ENCODE results near the gene PIK3R3. TPM values are rescaled to one million over a fixed set of nuclear protein-coding genes. Genes with fewer than 3 reads are reported as not detected.

Gene PIK3R3
- total and polyA plus RNA-seq, 9 of the 15 experiments (the other 6 are each of a cell fraction or from before 2014, with no cell fraction given), result 1.4 to 7.7 (median 4.6) TPM

GRCh38 chr1:46160212-46160611, 27.8 kb upstream of the PIK3R3 start (continued):
- TF ChIP-seq MBD1 (CRISPR knock-in tag; IDR thresholded peaks at IDR 0.05), result no peak
- no peak for TF ChIP-seq ZBTB8A (IDR thresholded peaks at IDR 0.05; ENCODE audit: partially characterized antibody)
- no peak for TF ChIP-seq TAF15 (IDR thresholded peaks at IDR 0.05; ENCODE audit: low read depth, low read length)
- TF ChIP-seq CGGBP1 (CRISPR knock-in tag; IDR thresholded peaks at IDR 0.05), result no peak

GRCh38 chr1:46159516-46159915, 27.1 kb upstream of the PIK3R3 start:
- no peaks in the 10 kb centered on the region for H3K79me2 ChIP-seq (ENCODE audit: control insufficient read depth, insufficient read depth, low read length)
- H3K36me3 ChIP-seq (ENCODE audit: control insufficient read depth, insufficient read depth, low read length), result no peaks in the 10 kb centered on the region
- no peak for FAIRE-seq
- in situ Hi-C loops (cut with MboI), result no loop called here
- intact Hi-C loops (cut with micrococcal nuclease), result no loop called here
- no peak overlapping the region for H3K4me3 ChIP-seq
- no peak overlapping the region for H3K27ac ChIP-seq (ENCODE audit: extremely low read depth, low read depth, low read length)
- WGBS (ENCODE audit: insufficient coverage, low coverage, missing lambda C conversion rate), result 26% methylated on average over 3 of the region's 3 CpGs
- H3K9me3 ChIP-seq (replicated peaks; ENCODE audit: control insufficient read depth, insufficient read depth, low read depth, low read length), result no peaks in the 10 kb centered on the region
- POLR2A ChIA-PET, result interaction anchor here (1.4 to 2.7 kb wide), 4 partner anchors 15 to 1438 kb away, joined by 5 to 8 read pairs (median 5); partner anchors contain the start of genes PIK3R3 and TSPAN1
- H3K9me1 ChIP-seq (ENCODE audit: control insufficient read depth, insufficient read depth, low read length), result no peaks in the 10 kb centered on the region
- H2AFZ ChIP-seq (ENCODE audit: low read depth, low read length), result no peak overlapping the region
- CTCF ChIA-PET (ENCODE audit: low intra/inter-chr PET ratio), result no interaction called here
- H4K20me1 ChIP-seq (replicated peaks; ENCODE audit: control insufficient read depth, insufficient read depth, low read length), result no peaks in the 10 kb centered on the region
- no TSS peak for BruUV-seq (replicated peaks)
- no peak overlapping the region for H3K9ac ChIP-seq (ENCODE audit: insufficient read depth in 1 of 2, low read depth in 2 of 2, low read length in 2 of 2)
- H3K4me2 ChIP-seq (ENCODE audit: insufficient read depth, low read length), result no peak overlapping the region
- DNase-seq (ENCODE audit: extremely low read depth in 1 of 4, low spot score in 3 of 4), result peak in 2 of 4 experiments; percentile 36 to 44
- ATAC-seq, result no peak
- H3K4me1 ChIP-seq (replicated peaks in 1 of 2; ENCODE audit: control insufficient read depth in 2 of 2, insufficient read depth in 2 of 2, low read length in 2 of 2), result peaks cover 33 to 39% of the 10 kb centered on the region in 2 experiments
- peaks cover 9 to 13% of the 10 kb centered on the region in 2 experiments for H3K27me3 ChIP-seq (ENCODE audit: control insufficient read depth in 2 of 2, insufficient read depth in 2 of 2, low read length in 2 of 2)
- TF ChIP-seq SRSF7 (optimal IDR thresholded peaks at IDR 0.05; ENCODE audit: low read depth, low read length) (no peak), ARID1B (IDR thresholded peaks at IDR 0.05) (peak; percentile 88), AFF4 (CRISPR knock-in tag; IDR thresholded peaks at IDR 0.05) (no peak), PHB2 (IDR thresholded peaks at IDR 0.05; ENCODE audit: low read depth) (peak; percentile 61; the same call in 1 of the 2 replicates), ETV5 (CRISPR knock-in tag; IDR thresholded peaks at IDR 0.05; ENCODE audit: low read depth) (no peak), KDM5B (IDR thresholded peaks at IDR 0.05; ENCODE audit: insufficient replicate concordance, low read depth, low read length) (no peak), ZSCAN29 (IDR thresholded peaks at IDR 0.05) (no peak), ZNF408 (CRISPR knock-in tag; IDR thresholded peaks at IDR 0.05; ENCODE audit: low read depth) (no peak), MCM3 (IDR thresholded peaks at IDR 0.05) (no peak)

Data from K562 (cell line).